ENCODE results near the gene KCNQ1. TPM values are rescaled to one million over a fixed set of nuclear protein-coding genes. Genes with fewer than 3 reads are reported as not detected.

KCNQ1 gene
- total and polyA plus RNA-seq, 2 of the 13 experiments (the other 11 are each of a cell fraction or from before 2014, with no cell fraction given), result 0.02 to 0.08 TPM

DNA sequence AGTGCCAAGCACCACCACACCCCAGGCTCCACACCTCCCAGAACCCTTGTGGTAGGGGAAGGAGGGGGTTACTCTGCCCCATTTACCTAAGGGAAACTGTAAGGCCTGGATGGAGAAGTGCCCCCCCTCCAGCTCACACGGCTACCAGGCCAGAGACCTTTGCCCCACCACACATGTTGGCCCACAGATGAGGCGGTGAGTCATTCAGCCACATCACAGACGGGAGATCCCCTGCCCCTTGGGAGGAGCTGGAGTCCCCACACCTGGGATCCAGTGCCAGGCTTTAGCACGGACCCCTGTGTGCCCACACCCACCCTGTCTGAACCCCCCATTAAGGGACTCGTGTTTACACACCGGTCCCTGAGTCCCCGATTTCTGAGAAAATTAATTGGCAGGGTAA lies 415.8 kb downstream of the KCNQ1 start (continued):
- TF ChIP-seq, protein P1, sequence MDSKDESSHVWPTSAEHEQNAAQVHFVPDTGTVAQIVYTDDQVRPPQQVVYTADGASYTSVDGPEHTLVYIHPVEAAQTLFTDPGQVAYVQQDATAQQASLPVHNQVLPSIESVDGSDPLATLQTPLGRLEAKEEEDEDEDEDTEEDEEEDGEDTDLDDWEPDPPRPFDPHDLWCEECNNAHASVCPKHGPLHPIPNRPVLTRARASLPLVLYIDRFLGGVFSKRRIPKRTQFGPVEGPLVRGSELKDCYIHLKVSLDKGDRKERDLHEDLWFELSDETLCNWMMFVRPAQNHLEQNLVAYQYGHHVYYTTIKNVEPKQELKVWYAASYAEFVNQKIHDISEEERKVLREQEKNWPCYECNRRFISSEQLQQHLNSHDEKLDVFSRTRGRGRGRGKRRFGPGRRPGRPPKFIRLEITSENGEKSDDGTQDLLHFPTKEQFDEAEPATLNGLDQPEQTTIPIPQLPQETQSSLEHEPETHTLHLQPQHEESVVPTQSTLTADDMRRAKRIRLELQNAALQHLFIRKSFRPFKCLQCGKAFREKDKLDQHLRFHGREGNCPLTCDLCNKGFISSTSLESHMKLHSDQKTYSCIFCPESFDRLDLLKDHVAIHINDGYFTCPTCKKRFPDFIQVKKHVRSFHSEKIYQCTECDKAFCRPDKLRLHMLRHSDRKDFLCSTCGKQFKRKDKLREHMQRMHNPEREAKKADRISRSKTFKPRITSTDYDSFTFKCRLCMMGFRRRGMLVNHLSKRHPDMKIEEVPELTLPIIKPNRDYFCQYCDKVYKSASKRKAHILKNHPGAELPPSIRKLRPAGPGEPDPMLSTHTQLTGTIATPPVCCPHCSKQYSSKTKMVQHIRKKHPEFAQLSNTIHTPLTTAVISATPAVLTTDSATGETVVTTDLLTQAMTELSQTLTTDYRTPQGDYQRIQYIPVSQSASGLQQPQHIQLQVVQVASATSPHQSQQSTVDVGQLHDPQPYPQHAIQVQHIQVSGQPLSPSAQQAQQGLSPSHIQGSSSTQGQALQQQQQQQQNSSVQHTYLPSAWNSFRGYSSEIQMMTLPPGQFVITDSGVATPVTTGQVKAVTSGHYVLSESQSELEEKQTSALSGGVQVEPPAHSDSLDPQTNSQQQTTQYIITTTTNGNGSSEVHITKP (CRISPR knock-in tag; IDR thresholded peaks at IDR 0.05; ENCODE audit: low read depth), result no peak
- TF ChIP-seq TCF7 (IDR thresholded peaks at IDR 0.05; ENCODE audit: low read depth), result peak; percentile 49; the same call in 1 of the 2 replicates
- TF ChIP-seq PPARG (CRISPR knock-in tag; conservative IDR thresholded peaks at IDR 0.05), result peak; percentile 83
- TF ChIP-seq ZBTB20 (CRISPR knock-in tag; IDR thresholded peaks at IDR 0.05; ENCODE audit: borderline replicate concordance, low read depth), result no peak
- TF ChIP-seq XRCC5 (optimal IDR thresholded peaks at IDR 0.05; ENCODE audit: low read length), result peak; percentile 38
- TF ChIP-seq NR2F6 (IDR thresholded peaks at IDR 0.05), result 0 out of 2 replicates have a peak, but pooled peaks have one; percentile 34
- peak; percentile 71 for TF ChIP-seq NR2F6 (CRISPR knock-in tag; IDR thresholded peaks at IDR 0.05)
- TF ChIP-seq RXRA (CRISPR knock-in tag; IDR thresholded peaks at IDR 0.05), result peak; percentile 28; the same call in 1 of the 2 replicates
- TF ChIP-seq JUN (CRISPR knock-in tag; IDR thresholded peaks at IDR 0.05), result peak; percentile 90
- TF ChIP-seq, protein P2, sequence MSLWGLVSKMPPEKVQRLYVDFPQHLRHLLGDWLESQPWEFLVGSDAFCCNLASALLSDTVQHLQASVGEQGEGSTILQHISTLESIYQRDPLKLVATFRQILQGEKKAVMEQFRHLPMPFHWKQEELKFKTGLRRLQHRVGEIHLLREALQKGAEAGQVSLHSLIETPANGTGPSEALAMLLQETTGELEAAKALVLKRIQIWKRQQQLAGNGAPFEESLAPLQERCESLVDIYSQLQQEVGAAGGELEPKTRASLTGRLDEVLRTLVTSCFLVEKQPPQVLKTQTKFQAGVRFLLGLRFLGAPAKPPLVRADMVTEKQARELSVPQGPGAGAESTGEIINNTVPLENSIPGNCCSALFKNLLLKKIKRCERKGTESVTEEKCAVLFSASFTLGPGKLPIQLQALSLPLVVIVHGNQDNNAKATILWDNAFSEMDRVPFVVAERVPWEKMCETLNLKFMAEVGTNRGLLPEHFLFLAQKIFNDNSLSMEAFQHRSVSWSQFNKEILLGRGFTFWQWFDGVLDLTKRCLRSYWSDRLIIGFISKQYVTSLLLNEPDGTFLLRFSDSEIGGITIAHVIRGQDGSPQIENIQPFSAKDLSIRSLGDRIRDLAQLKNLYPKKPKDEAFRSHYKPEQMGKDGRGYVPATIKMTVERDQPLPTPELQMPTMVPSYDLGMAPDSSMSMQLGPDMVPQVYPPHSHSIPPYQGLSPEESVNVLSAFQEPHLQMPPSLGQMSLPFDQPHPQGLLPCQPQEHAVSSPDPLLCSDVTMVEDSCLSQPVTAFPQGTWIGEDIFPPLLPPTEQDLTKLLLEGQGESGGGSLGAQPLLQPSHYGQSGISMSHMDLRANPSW (CRISPR knock-in tag; IDR thresholded peaks at IDR 0.05; ENCODE audit: borderline replicate concordance), result no peak
- peak; percentile 66; the same call in 1 of the 2 replicates for TF ChIP-seq HNF4G (IDR thresholded peaks at IDR 0.05; ENCODE audit: borderline replicate concordance, low read depth, low read length)
- TF ChIP-seq HNF4G (CRISPR knock-in tag; IDR thresholded peaks at IDR 0.05; ENCODE audit: borderline replicate concordance, low read depth), result no peak
- peak; percentile 46 for TF ChIP-seq TEAD3 (CRISPR knock-in tag; optimal IDR thresholded peaks at IDR 0.05; ENCODE audit: borderline replicate concordance)
- no peak for TF ChIP-seq ZNF260 (CRISPR knock-in tag; IDR thresholded peaks at IDR 0.05; ENCODE audit: borderline replicate concordance, low read depth)
- peak; percentile 37; the same call in 1 of the 2 replicates for TF ChIP-seq HIVEP1 (CRISPR knock-in tag; IDR thresholded peaks at IDR 0.05)
- TF ChIP-seq MXI1 (IDR thresholded peaks at IDR 0.05; ENCODE audit: borderline replicate concordance, low read depth, low read length), result peak; percentile 18; the same call in 1 of the 3 replicates
- no peak for TF ChIP-seq ELK4 (CRISPR knock-in tag; IDR thresholded peaks at IDR 0.05; ENCODE audit: borderline replicate concordance)
- TF ChIP-seq FOSL2 (CRISPR knock-in tag; IDR thresholded peaks at IDR 0.05), result peak; percentile 98
- peak; percentile 87 for TF ChIP-seq JUND (CRISPR knock-in tag; IDR thresholded peaks at IDR 0.05)
- TF ChIP-seq, protein P3, sequence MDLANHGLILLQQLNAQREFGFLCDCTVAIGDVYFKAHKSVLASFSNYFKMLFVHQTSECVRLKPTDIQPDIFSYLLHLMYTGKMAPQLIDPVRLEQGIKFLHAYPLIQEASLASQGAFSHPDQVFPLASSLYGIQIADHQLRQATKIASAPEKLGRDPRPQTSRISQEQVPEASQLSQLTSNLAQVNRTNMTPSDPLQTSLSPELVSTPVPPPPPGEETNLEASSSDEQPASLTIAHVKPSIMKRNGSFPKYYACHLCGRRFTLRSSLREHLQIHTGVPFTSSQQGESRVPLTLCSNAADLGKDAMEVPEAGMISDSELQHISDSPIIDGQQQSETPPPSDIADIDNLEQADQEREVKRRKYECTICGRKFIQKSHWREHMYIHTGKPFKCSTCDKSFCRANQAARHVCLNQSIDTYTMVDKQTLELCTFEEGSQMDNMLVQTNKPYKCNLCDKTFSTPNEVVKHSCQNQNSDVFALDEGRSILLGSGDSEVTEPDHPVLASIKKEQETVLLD (CRISPR knock-in tag; IDR thresholded peaks at IDR 0.05; ENCODE audit: low read depth), result no peak
- TF ChIP-seq EP300 (IDR thresholded peaks at IDR 0.05; ENCODE audit: low read depth in 2 of 2, low read length in 2 of 2), result no peak; a peak in 1 of 4 replicates
- TF ChIP-seq EP300 (CRISPR knock-in tag; IDR thresholded peaks at IDR 0.05; ENCODE audit: borderline replicate concordance), result no peak

Data from HepG2 (cell line).